ENCODE measurements around the gene PRPF40B.

- TF ChIP-seq CTCF (IDR thresholded peaks at IDR 0.05) (no peak), POLR2A (IDR thresholded peaks at IDR 0.05) (no peak), POLR2AphosphoS5 (IDR thresholded peaks at IDR 0.05) (no peak)
Measured at GRCh38 chr12:49578471-49579112, 44.8 kb upstream of the PRPF40B start.
